MCF 10A (cell line): Measurements from ENCODE around the gene ERAP2. TPM values are rescaled to one million over a fixed set of nuclear protein-coding genes. Genes with fewer than 3 reads are reported as not detected.

Experiments used
- BruUV-seq: library from RNA; stranded (reverse); fragments of 400-500 nt; replicated peaks from 2 replicates; lab custom pipeline; 2021; lab: Mats Ljungman, UMichigan
- CTCF ChIA-PET: fragments of 300-600 bp; sonication (Branson Sonifier 250); formaldehyde crosslinking; extraction: SDS; loops from one replicate; lab custom pipeline; 2021; ENCODE audit warnings: antibody characterized with exemption, inconsistent platforms; lab: Yijun Ruan, JAX
- POLR2A ChIA-PET: fragments of 300-600, 350-650 bp; sonication (Branson Sonifier 250); formaldehyde crosslinking; extraction: SDS; loops from one replicate; lab custom pipeline; 2020; ENCODE audit warnings: antibody characterized with exemption, inconsistent platforms; lab: Yijun Ruan, JAX
- DNase-seq: peaks from one replicate; pipeline ENCODE4 v3.0.0-alpha.2; 2018; ENCODE audit not compliant: unreplicated experiment
- H3K27ac Mint-ChIP-seq: one replicate; pipeline ENCODE4 v1.8.0; 2022; ENCODE audit warnings: mild to moderate bottlenecking, low read depth, mixed read lengths; ENCODE audit not compliant: unreplicated experiment
- H3K27me3 Mint-ChIP-seq: one replicate; pipeline ENCODE4 v1.8.0; 2022; ENCODE audit warnings: mixed read lengths; ENCODE audit not compliant: insufficient read depth, unreplicated experiment
- H3K36me3 Mint-ChIP-seq: one replicate; pipeline ENCODE4 v1.8.0; 2022; ENCODE audit warnings: mild to moderate bottlenecking, moderate library complexity, mixed read lengths; ENCODE audit not compliant: insufficient read depth, unreplicated experiment
- H3K4me1 Mint-ChIP-seq: one replicate; pipeline ENCODE4 v1.8.0; 2022; ENCODE audit warnings: mixed read lengths; ENCODE audit not compliant: insufficient read depth, unreplicated experiment
- H3K4me3 Mint-ChIP-seq: one replicate; pipeline ENCODE4 v1.8.0; 2022; ENCODE audit warnings: mild to moderate bottlenecking, moderate library complexity, mixed read lengths; ENCODE audit not compliant: unreplicated experiment
- H3K9me3 Mint-ChIP-seq: one replicate; pipeline ENCODE4 v1.8.0; 2022; ENCODE audit warnings: mixed read lengths; ENCODE audit not compliant: unreplicated experiment
- CTCF ChIP-seq: fragments of 200-600 bp; IDR thresholded peaks from one replicate; pipeline ENCODE4 v1.8.0; 2022; ENCODE audit warnings: antibody characterized with exemption, mild to moderate bottlenecking; ENCODE audit not compliant: unreplicated experiment
- intact Hi-C: fragments of 100-400 bp; cut with micrococcal nuclease; formaldehyde crosslinking; loops from 2 replicates; pipeline ENCODE4 v1.14.1; 2022
- total RNA-seq: library from RNA; stranded (reverse); gene quantifications from 2 replicates; pipeline ENCODE4 v1.2.3, GENCODE V29; 2022

Gene ERAP2
- total RNA-seq, 1 experiment from 2014 or later, result 2.5 TPM

GRCh38 chr5:96913233-96913632 is 36.9 kb downstream of the ERAP2 start:
- ChIA-PET POLR2A (no interaction called here), CTCF (no interaction called here)
- Mint-ChIP-seq H3K27me3 (no peaks in the 10 kb centered on the region), H3K36me3 (peaks cover 22% of the 10 kb centered on the region), H3K4me3 (no peak overlapping the region), H3K9me3 (no peaks in the 10 kb centered on the region), H3K4me1 (no peaks in the 10 kb centered on the region), H3K27ac (no peak overlapping the region)
- intact Hi-C loops, result no loop called here
- TF ChIP-seq CTCF, result no peak
- no peak for DNase-seq
- BruUV-seq, result no TSS peak

- Mint-ChIP-seq H3K36me3 (peaks cover 19% of the 10 kb centered on the region), H3K4me3 (no peak overlapping the region), H3K27ac (no peak overlapping the region), H3K9me3 (no peaks in the 10 kb centered on the region), H3K27me3 (no peaks in the 10 kb centered on the region), H3K4me1 (peaks cover 5% of the 10 kb centered on the region)
- no TSS peak for BruUV-seq
- ChIA-PET CTCF (no interaction called here), POLR2A (no interaction called here)
- TF ChIP-seq CTCF, result no peak
- DNase-seq, result no peak
- intact Hi-C loops, result no loop called here
Observed at GRCh38 chr5:96919754-96920197, 43.5 kb downstream of the ERAP2 start.

GRCh38 chr5:96920744-96921355 is 44.5 kb downstream of the ERAP2 start:
- Mint-ChIP-seq H3K4me3 (no peak overlapping the region), H3K9me3 (no peaks in the 10 kb centered on the region), H3K27me3 (no peaks in the 10 kb centered on the region), H3K27ac (no peak overlapping the region), H3K4me1 (peaks cover 5% of the 10 kb centered on the region), H3K36me3 (peaks cover 19% of the 10 kb centered on the region)
- POLR2A ChIA-PET, result no interaction called here
- no TSS peak for BruUV-seq
- intact Hi-C loops, result no loop called here
- no peak for TF ChIP-seq CTCF
- CTCF ChIA-PET, result no interaction called here
- no peak for DNase-seq

- BruUV-seq, result no TSS peak
- intact Hi-C loops, result no loop called here
- Mint-ChIP-seq H3K9me3 (no peaks in the 10 kb centered on the region), H3K27ac (no peak overlapping the region), H3K4me1 (peaks cover 5% of the 10 kb centered on the region), H3K27me3 (no peaks in the 10 kb centered on the region), H3K36me3 (peaks cover 7% of the 10 kb centered on the region), H3K4me3 (no peak overlapping the region)
- no peak for TF ChIP-seq CTCF
- ChIA-PET POLR2A (interaction anchor here (0.9 kb wide), 1 partner anchor 10 kb away, joined by 3 read pairs; no protein-coding TSS in a partner anchor), CTCF (interaction anchor here (0.5 to 0.9 kb wide), 2 partner anchors 75 to 137 kb away, joined by 3 to 4 read pairs; no protein-coding TSS in a partner anchor)
- DNase-seq, result no peak
Observed at GRCh38 chr5:96922499-96923244, 46.4 kb downstream of the ERAP2 start.
